CD4-positive, alpha-beta T cell (primary cell): ENCODE results near the gene IGSF6. TPM values are rescaled to one million over a fixed set of nuclear protein-coding genes. Genes with fewer than 3 reads are reported as not detected.

Experiments
- ATAC-seq: fragments of 200-7000 bp; cut with Tn5 transposase; one replicate; pipeline ENCODE4 v1.10.0; 2022; ENCODE audit warnings: mild to moderate bottlenecking; ENCODE audit not compliant: poor library complexity
- CTCF ChIA-PET: fragments of 350-600 bp; sonication (Branson Sonifier 250); formaldehyde crosslinking; loops from one replicate; lab custom pipeline; 2021; ENCODE audit warnings: antibody characterized with exemption, inconsistent platforms; lab: Charles Lee
- POLR2A ChIA-PET: fragments of 350-600 bp; sonication (Branson Sonifier 250); formaldehyde crosslinking; loops from one replicate; lab custom pipeline; 2021; ENCODE audit warnings: antibody characterized with exemption, inconsistent platforms; lab: Charles Lee
- DNase-seq, 14 experiments: peaks; one replicate each; pipeline ENCODE4 v3.0.0-alpha.2; 2013 to 2020; ENCODE audit warnings: mixed read lengths in 2 of 14
- H3K27ac ChIP-seq, 2 donors: one replicate each; pipeline versions ENCODE4 v1.5.1 to v1.7.0; 2013; ENCODE audit warnings: low read length in 2 of 2, low read depth in 1 of 2, mild to moderate bottlenecking in 1 of 2
- H3K27me3 ChIP-seq, 2 experiments: 1 replicate in 1 of 2; 2 replicates in 1 of 2; pipeline versions ENCODE4 v1.6.1 to v1.7.0; 2013; ENCODE audit warnings: low read length in 2 of 2, control low read depth in 1 of 2, mild to moderate bottlenecking in 1 of 2, moderate library complexity in 1 of 2; ENCODE audit not compliant: insufficient read depth in 2 of 2, control insufficient read depth in 1 of 2
- H3K36me3 ChIP-seq: one replicate; pipeline ENCODE4 v1.6.1; 2013; ENCODE audit warnings: low read length, control low read depth; ENCODE audit not compliant: insufficient read depth
- H3K4me1 ChIP-seq: one replicate; pipeline ENCODE4 v1.6.1; 2013; ENCODE audit warnings: low read length, control low read depth; ENCODE audit not compliant: insufficient read depth
- H3K4me3 ChIP-seq: one replicate; pipeline ENCODE4 v1.5.1; 2013; ENCODE audit warnings: mild to moderate bottlenecking, low read length, moderate library complexity
- H3K9me3 ChIP-seq, 2 experiments: 1 replicate in 1 of 2; 2 replicates in 1 of 2; pipeline versions ENCODE4 v1.6.1 to v1.7.0; 2013; ENCODE audit warnings: low read length in 2 of 2, mild to moderate bottlenecking in 2 of 2, control low read depth in 1 of 2, moderate library complexity in 1 of 2; ENCODE audit not compliant: control insufficient read depth in 1 of 2, insufficient read depth in 1 of 2
- H3K27ac Mint-ChIP-seq: one replicate; pipeline ENCODE4 v1.8.0; 2020; ENCODE audit warnings: mixed read lengths
- H3K27me3 Mint-ChIP-seq: one replicate; pipeline ENCODE4 v1.8.0; 2021; ENCODE audit warnings: mixed read lengths
- H3K36me3 Mint-ChIP-seq: one replicate; pipeline ENCODE4 v1.8.0; 2021; ENCODE audit warnings: low read depth, mixed read lengths
- H3K4me1 Mint-ChIP-seq: one replicate; pipeline ENCODE4 v1.8.0; 2021; ENCODE audit warnings: low read depth, mixed read lengths
- H3K4me3 Mint-ChIP-seq: one replicate; pipeline ENCODE4 v1.8.0; 2020; ENCODE audit warnings: mild to moderate bottlenecking, mixed read lengths
- H3K9me3 Mint-ChIP-seq: one replicate; pipeline ENCODE4 v1.8.0; 2020; ENCODE audit warnings: mixed read lengths
- intact Hi-C, 2 experiments: fragments of 100-400 bp; cut with DNase I in 1 of 2; cut with micrococcal nuclease in 1 of 2; formaldehyde crosslinking; loops; one replicate each; pipeline versions ENCODE4 v1.15.1 to v1.9.0; 2023 to 2025; cut with DNase I, micrococcal nuclease
- total RNA-seq, 174 experiments: library from RNA in 2 of 174; stranded (reverse) in 2 of 174; gene quantifications; one replicate each; pipeline ENCODE4 v1.2.3 and lab custom pipeline; 2021 to 2026
- TF ChIP-seq, protein P1 (sequence below): fragments of 200-600 bp; IDR thresholded peaks from one replicate; pipeline ENCODE4 v1.8.0; 2022; ENCODE audit warnings: antibody characterized with exemption, mild to moderate bottlenecking

Gene IGSF6
- total RNA-seq, 2 experiments from 2014 or later, result 0.31 to 0.77 TPM

DNA sequence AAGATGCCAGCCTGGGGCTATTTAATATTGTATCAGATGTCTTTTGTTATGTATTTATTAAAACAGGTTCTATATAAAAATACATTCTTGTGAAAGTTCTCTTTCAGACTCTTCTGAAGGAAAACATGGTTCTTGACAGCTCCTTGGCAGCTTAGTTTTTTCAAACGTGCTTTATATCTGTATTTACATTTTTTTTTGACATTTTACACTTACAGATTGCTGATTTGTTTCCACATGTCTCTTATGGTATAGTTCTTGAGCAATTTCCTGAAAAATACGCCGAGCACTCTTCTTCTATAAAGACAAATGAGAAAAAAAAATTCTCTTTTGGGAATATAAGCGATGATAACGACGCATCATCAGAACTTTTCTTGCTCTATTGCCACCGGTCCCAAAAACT lies 9.5 kb downstream of the IGSF6 start:
- CTCF ChIA-PET, result interaction anchor here (12.8 kb wide), 1 partner anchor 14 kb away, joined by 90 read pairs; no protein-coding TSS in a partner anchor
- Histone ChIP-seq H3K36me3 (no peaks in the 10 kb centered on the region), H3K4me1 (peaks cover 44% of the 10 kb centered on the region), H3K4me3 (no peak overlapping the region), H3K9me3 (no peaks in the 10 kb centered on the region), H3K27me3 (no peaks in the 10 kb centered on the region), H3K27ac (no peak overlapping the region)
- Mint-ChIP-seq H3K36me3 (peaks cover 4% of the 10 kb centered on the region), H3K27me3 (no peaks in the 10 kb centered on the region), H3K27ac (no peak overlapping the region), H3K4me1 (peaks cover 61% of the 10 kb centered on the region), H3K9me3 (no peaks in the 10 kb centered on the region), H3K4me3 (no peak overlapping the region)
- no peak for DNase-seq
- TF ChIP-seq, protein P1, sequence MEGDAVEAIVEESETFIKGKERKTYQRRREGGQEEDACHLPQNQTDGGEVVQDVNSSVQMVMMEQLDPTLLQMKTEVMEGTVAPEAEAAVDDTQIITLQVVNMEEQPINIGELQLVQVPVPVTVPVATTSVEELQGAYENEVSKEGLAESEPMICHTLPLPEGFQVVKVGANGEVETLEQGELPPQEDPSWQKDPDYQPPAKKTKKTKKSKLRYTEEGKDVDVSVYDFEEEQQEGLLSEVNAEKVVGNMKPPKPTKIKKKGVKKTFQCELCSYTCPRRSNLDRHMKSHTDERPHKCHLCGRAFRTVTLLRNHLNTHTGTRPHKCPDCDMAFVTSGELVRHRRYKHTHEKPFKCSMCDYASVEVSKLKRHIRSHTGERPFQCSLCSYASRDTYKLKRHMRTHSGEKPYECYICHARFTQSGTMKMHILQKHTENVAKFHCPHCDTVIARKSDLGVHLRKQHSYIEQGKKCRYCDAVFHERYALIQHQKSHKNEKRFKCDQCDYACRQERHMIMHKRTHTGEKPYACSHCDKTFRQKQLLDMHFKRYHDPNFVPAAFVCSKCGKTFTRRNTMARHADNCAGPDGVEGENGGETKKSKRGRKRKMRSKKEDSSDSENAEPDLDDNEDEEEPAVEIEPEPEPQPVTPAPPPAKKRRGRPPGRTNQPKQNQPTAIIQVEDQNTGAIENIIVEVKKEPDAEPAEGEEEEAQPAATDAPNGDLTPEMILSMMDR, result no peak
- ATAC-seq, result no peak
- intact Hi-C loops, result loop anchor here (5.0 to 10.0 kb wide), 2 partner anchors 652 to 1419 kb away; partner anchors contain the start of gene POLR3E (in 1 of the 2)
- POLR2A ChIA-PET, result interaction anchor here (1.0 to 3.3 kb wide), 4 partner anchors 14 to 61 kb away, joined by 3 to 14 read pairs (median 4); partner anchors contain the start of gene METTL9

DNA sequence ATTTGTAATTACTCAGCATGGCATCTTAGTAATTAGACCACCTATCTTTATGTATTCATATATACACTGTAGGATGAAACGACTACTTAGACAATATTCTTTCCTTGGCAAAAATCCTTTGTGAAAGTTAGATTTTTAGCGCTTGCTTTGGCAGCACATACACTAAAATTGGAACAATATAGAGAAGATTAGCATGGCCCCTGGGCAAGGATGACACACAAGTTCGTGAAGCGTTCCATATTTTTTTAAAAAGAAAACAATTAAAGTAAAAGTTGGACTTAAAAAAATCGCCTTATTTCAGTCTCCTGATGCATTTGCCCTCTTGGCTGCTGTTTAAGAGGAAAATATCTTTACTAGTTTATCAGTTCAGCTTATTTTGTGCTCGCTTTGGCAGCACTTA lies 10.5 kb downstream of the IGSF6 start:
- TF ChIP-seq, protein P1, result no peak
- Histone ChIP-seq H3K9me3 (no peaks in the 10 kb centered on the region), H3K4me1 (peaks cover 40% of the 10 kb centered on the region), H3K27ac (no peak overlapping the region), H3K27me3 (no peaks in the 10 kb centered on the region), H3K36me3 (no peaks in the 10 kb centered on the region), H3K4me3 (no peak overlapping the region)
- DNase-seq (no peak), ATAC-seq (no peak)
- H3K4me1 Mint-ChIP-seq, result peaks cover 57% of the 10 kb centered on the region
- POLR2A ChIA-PET, result interaction anchor here (1.0 to 3.3 kb wide), 4 partner anchors 15 to 60 kb away, joined by 3 to 14 read pairs (median 4); partner anchors contain the start of gene METTL9
- no peak overlapping the region for H3K27ac Mint-ChIP-seq
- H3K36me3 Mint-ChIP-seq, result peaks cover 4% of the 10 kb centered on the region
- no peaks in the 10 kb centered on the region for H3K27me3 Mint-ChIP-seq
- CTCF ChIA-PET, result interaction anchor here (0.6 to 12.8 kb wide), 3 partner anchors 15 to 49 kb away, joined by 4 to 90 read pairs (median 5); no protein-coding TSS in a partner anchor
- intact Hi-C loops, result loop anchor here (1.0 to 10.0 kb wide), 3 partner anchors 58 to 1420 kb away; partner anchors contain the start of gene POLR3E (in 1 of the 2)
- no peak overlapping the region for H3K4me3 Mint-ChIP-seq
- H3K9me3 Mint-ChIP-seq, result no peaks in the 10 kb centered on the region

DNA sequence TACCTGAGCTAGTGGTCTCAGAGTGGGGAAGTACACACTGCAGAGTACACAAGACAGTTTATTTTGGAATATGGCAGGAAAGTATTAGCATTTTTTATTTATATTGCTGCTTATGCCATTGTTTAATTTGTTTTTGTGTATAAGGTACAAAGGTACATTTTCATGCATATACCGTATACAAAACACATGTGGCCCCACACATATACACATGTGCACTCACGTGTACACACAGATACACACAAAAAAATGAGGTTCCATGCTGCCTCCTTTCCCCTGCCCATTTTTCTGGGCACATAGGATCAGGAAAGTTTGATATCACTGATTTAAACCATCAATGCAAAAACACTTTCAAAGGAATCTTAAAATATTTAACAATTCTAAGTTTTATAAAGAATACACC lies 12.9 kb downstream of the IGSF6 start:
- no peak overlapping the region for H3K4me3 ChIP-seq
- ChIA-PET POLR2A (interaction anchor here (1.1 to 3.3 kb wide), 5 partner anchors 9 to 41 kb away, joined by 3 to 14 read pairs (median 6); partner anchors contain the start of gene METTL9), CTCF (interaction anchor here (1.1 to 12.8 kb wide), 7 partner anchors 13 to 69 kb away, joined by 3 to 90 read pairs (median 9); no protein-coding TSS in a partner anchor)
- H3K27me3 ChIP-seq, result no peaks in the 10 kb centered on the region
- Mint-ChIP-seq H3K36me3 (peaks cover 21% of the 10 kb centered on the region), H3K4me1 (peaks cover 34% of the 10 kb centered on the region), H3K9me3 (no peaks in the 10 kb centered on the region), H3K27ac (peak overlapping the region; percentile 32), H3K27me3 (no peaks in the 10 kb centered on the region), H3K4me3 (no peak overlapping the region)
- H3K27ac ChIP-seq, result no peak overlapping the region
- no peak for ATAC-seq
- TF ChIP-seq, protein P1, result no peak
- no peaks in the 10 kb centered on the region for H3K36me3 ChIP-seq
- H3K4me1 ChIP-seq, result peaks cover 21% of the 10 kb centered on the region
- H3K9me3 ChIP-seq, result no peaks in the 10 kb centered on the region
- DNase-seq, result no peak
- intact Hi-C loops, result no loop called here
